WTC11 (cell line): ENCODE results near the gene PKP2. TPM values are rescaled to one million over a fixed set of nuclear protein-coding genes. Genes with fewer than 3 reads are reported as not detected.

Source experiments
- ATAC-seq: fragments of 200-7000 bp; cut with Tn5 transposase; 2 replicates; pipeline ENCODE4 v1.10.0; 2021; ENCODE audit warnings: mild to moderate bottlenecking, moderate library complexity
- CTCF ChIA-PET: fragments of 300-600 bp; sonication (Branson Sonifier 250); formaldehyde crosslinking; loops from one replicate; lab custom pipeline; 2021; ENCODE audit warnings: antibody characterized with exemption; lab: Charles Lee
- POLR2A ChIA-PET: fragments of 350-600 bp; sonication (Branson Sonifier 250); formaldehyde crosslinking; loops from one replicate; lab custom pipeline; 2021; ENCODE audit warnings: antibody characterized with exemption; lab: Charles Lee
- DNase-seq: peaks from one replicate; pipeline ENCODE4 v3.0.0; 2021; ENCODE audit warnings: low spot score
- H3K27ac Mint-ChIP-seq: 2 replicates; pipeline ENCODE4 v1.8.0; 2021; ENCODE audit warnings: mixed read lengths
- H3K27me3 Mint-ChIP-seq: 2 replicates; pipeline ENCODE4 v1.8.0; 2021; ENCODE audit warnings: low read depth, mild to moderate bottlenecking, moderate library complexity, mixed read lengths
- H3K36me3 Mint-ChIP-seq: 2 replicates; pipeline ENCODE4 v1.8.0; 2021; ENCODE audit warnings: mixed read lengths
- H3K4me1 Mint-ChIP-seq: 2 replicates; pipeline ENCODE4 v1.8.0; 2022; ENCODE audit warnings: mixed read lengths
- H3K4me3 Mint-ChIP-seq: 2 replicates; pipeline ENCODE4 v1.8.0; 2021; ENCODE audit warnings: mild to moderate bottlenecking, moderate library complexity, mixed read lengths
- H3K9me3 Mint-ChIP-seq: 2 replicates; pipeline ENCODE4 v1.8.0; 2021; ENCODE audit warnings: mixed read lengths
- GRHL2 ChIP-seq: fragments of 250-450 bp; sonication (Bioruptor Pico); IDR thresholded peaks from 2 replicates; pipeline ENCODE4 v1.8.0; 2022; ENCODE audit warnings: mild to moderate bottlenecking, moderate library complexity; ENCODE audit not compliant: insufficient replicate concordance, severe bottlenecking
- GTF2I ChIP-seq: fragments of 250-450 bp; sonication (Bioruptor Pico); conservative IDR thresholded peaks from 2 replicates; pipeline ENCODE4 v1.4.0; 2021; ENCODE audit warnings: mild to moderate bottlenecking
- IRF2 ChIP-seq: sonication (generic); formaldehyde crosslinking; IDR thresholded peaks from 2 replicates; pipeline ENCODE4 v1.8.0; 2022; ENCODE audit warnings: low read depth, missing genetic modification reagents, borderline replicate concordance
- MLX ChIP-seq: sonication (generic); formaldehyde crosslinking; IDR thresholded peaks from 2 replicates; pipeline ENCODE4 v1.8.1; 2023; ENCODE audit warnings: mild to moderate bottlenecking, missing genetic modification reagents, moderate library complexity
- MYBL2 ChIP-seq: sonication (generic); formaldehyde crosslinking; IDR thresholded peaks from 2 replicates; pipeline ENCODE4 v1.8.1; 2023; ENCODE audit warnings: mild to moderate bottlenecking, moderate library complexity, missing genetic modification reagents
- NFYB ChIP-seq: sonication (generic); formaldehyde crosslinking; conservative IDR thresholded peaks from 2 replicates; pipeline ENCODE4 v1.8.0; 2022; ENCODE audit warnings: low read depth, missing genetic modification reagents
- NR2C2 ChIP-seq: sonication (generic); formaldehyde crosslinking; IDR thresholded peaks from 2 replicates; pipeline ENCODE4 v1.8.0; 2022; ENCODE audit warnings: mild to moderate bottlenecking, missing genetic modification reagents
- RORB ChIP-seq: fragments of 250-450 bp; sonication (Bioruptor Pico); IDR thresholded peaks from 2 replicates; pipeline ENCODE4 v1.9.0; 2021; ENCODE audit warnings: mild to moderate bottlenecking
- TP53 ChIP-seq: sonication (generic); formaldehyde crosslinking; IDR thresholded peaks from 2 replicates; pipeline ENCODE4 v1.8.1; 2023; ENCODE audit warnings: mild to moderate bottlenecking, missing genetic modification reagents
- ZNF121 ChIP-seq: sonication (generic); formaldehyde crosslinking; IDR thresholded peaks from 2 replicates; pipeline ENCODE4 v1.8.0; 2023; ENCODE audit warnings: missing genetic modification reagents
- ZNF232 ChIP-seq: sonication (generic); formaldehyde crosslinking; IDR thresholded peaks from 2 replicates; pipeline ENCODE4 v1.8.0; 2022; ENCODE audit warnings: mild to moderate bottlenecking, missing genetic modification reagents
- ZNF281 ChIP-seq: sonication (generic); formaldehyde crosslinking; IDR thresholded peaks from 2 replicates; pipeline ENCODE4 v1.8.0; 2023; ENCODE audit warnings: mild to moderate bottlenecking, missing genetic modification reagents
- ZNF512 ChIP-seq: sonication (generic); formaldehyde crosslinking; IDR thresholded peaks from 2 replicates; pipeline ENCODE4 v1.8.1; 2022; ENCODE audit warnings: missing genetic modification reagents, borderline replicate concordance
- ZNF532 ChIP-seq: fragments of 250-450 bp; sonication (Bioruptor Pico); IDR thresholded peaks from 2 replicates; pipeline ENCODE4 v1.9.0; 2021; ENCODE audit warnings: mild to moderate bottlenecking, borderline replicate concordance
- total RNA-seq: library from RNA; stranded (reverse); gene quantifications from 3 replicates; pipeline ENCODE4 v1.2.3, GENCODE V29; 2021
- TF ChIP-seq, protein P1 (sequence below): sonication (generic); formaldehyde crosslinking; IDR thresholded peaks from 2 replicates; pipeline ENCODE4 v1.8.1; 2023; ENCODE audit warnings: mild to moderate bottlenecking, missing genetic modification reagents
- TF ChIP-seq, protein P2 (sequence below): sonication (generic); formaldehyde crosslinking; IDR thresholded peaks from 2 replicates; pipeline ENCODE4 v1.8.0; 2022; ENCODE audit warnings: mild to moderate bottlenecking, missing genetic modification reagents
- TF ChIP-seq, protein P3 (sequence below): fragments of 250-450 bp; sonication (Bioruptor Pico); IDR thresholded peaks from 2 replicates; pipeline ENCODE4 v2.1.2; 2022; ENCODE audit warnings: mild to moderate bottlenecking, moderate library complexity
- TF ChIP-seq, protein P4 (sequence below): sonication (generic); formaldehyde crosslinking; IDR thresholded peaks from 2 replicates; pipeline ENCODE4 v1.8.1; 2022; ENCODE audit warnings: mild to moderate bottlenecking, missing genetic modification reagents, moderate library complexity, borderline replicate concordance

The PKP2 gene
- total RNA-seq, 1 experiment from 2014 or later, result 22.0 TPM

- Mint-ChIP-seq H3K9me3 (no peaks in the 10 kb centered on the region), H3K36me3 (no peaks in the 10 kb centered on the region), H3K27ac (no peak overlapping the region), H3K4me1 (peaks cover 6% of the 10 kb centered on the region; the same call in 1 of the 2 replicates), H3K4me3 (no peak overlapping the region), H3K27me3 (no peaks in the 10 kb centered on the region)
- no peak for DNase-seq
- ATAC-seq, result no peak
- ChIA-PET CTCF (interaction anchor here (1.8 to 1.9 kb wide), 2 partner anchors 18 to 145 kb away, joined by 5 to 7 read pairs; partner anchors contain the start of gene YARS2), POLR2A (interaction anchor here (0.8 to 0.9 kb wide), 2 partner anchors 13 to 123 kb away, joined by 4 read pairs; partner anchors contain the start of gene PKP2)
- TF ChIP-seq ZNF281 (CRISPR knock-in tag) (no peak), GTF2I (CRISPR knock-in tag) (no peak), GRHL2 (CRISPR knock-in tag) (no peak), TP53 (CRISPR knock-in tag) (no peak), MLX (CRISPR knock-in tag) (no peak), MYBL2 (CRISPR knock-in tag) (no peak)
- TF ChIP-seq, protein P1, sequence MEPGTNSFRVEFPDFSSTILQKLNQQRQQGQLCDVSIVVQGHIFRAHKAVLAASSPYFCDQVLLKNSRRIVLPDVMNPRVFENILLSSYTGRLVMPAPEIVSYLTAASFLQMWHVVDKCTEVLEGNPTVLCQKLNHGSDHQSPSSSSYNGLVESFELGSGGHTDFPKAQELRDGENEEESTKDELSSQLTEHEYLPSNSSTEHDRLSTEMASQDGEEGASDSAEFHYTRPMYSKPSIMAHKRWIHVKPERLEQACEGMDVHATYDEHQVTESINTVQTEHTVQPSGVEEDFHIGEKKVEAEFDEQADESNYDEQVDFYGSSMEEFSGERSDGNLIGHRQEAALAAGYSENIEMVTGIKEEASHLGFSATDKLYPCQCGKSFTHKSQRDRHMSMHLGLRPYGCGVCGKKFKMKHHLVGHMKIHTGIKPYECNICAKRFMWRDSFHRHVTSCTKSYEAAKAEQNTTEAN (CRISPR knock-in tag), result no peak
- TF ChIP-seq, protein P2, sequence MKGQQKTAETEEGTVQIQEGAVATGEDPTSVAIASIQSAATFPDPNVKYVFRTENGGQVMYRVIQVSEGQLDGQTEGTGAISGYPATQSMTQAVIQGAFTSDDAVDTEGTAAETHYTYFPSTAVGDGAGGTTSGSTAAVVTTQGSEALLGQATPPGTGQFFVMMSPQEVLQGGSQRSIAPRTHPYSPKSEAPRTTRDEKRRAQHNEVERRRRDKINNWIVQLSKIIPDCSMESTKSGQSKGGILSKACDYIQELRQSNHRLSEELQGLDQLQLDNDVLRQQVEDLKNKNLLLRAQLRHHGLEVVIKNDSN (CRISPR knock-in tag), result no peak
- TF ChIP-seq, protein P3, sequence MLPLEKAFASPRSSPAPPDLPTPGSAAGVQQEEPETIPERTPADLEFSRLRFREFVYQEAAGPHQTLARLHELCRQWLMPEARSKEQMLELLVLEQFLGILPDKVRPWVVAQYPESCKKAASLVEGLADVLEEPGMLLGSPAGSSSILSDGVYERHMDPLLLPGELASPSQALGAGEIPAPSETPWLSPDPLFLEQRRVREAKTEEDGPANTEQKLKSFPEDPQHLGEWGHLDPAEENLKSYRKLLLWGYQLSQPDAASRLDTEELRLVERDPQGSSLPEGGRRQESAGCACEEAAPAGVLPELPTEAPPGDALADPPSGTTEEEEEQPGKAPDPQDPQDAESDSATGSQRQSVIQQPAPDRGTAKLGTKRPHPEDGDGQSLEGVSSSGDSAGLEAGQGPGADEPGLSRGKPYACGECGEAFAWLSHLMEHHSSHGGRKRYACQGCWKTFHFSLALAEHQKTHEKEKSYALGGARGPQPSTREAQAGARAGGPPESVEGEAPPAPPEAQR, result no peak
Measured at GRCh38 chr12:32773691-32774090, 122.9 kb downstream of the PKP2 start.

DNA sequence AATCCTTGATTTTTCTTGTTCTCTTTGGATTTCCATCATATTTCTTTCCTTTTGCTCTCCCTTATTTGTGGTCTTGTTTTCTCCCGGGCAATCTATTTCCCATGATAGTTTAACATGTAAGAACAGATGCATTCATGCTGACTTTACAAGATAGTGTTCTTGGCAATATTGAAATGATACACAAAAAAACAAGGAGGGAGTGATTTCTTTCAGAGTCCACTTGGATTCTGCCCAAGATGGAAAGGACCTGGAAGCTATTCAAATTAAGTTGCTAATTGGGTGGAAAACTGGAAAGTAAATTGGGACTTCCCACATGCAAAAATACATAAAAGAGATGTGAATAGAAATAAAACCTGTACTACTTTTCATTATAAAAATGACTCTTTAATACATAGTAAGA is 126.4 kb downstream of the PKP2 start:
- TF ChIP-seq RORB (CRISPR knock-in tag) (no peak), ZNF232 (CRISPR knock-in tag) (no peak), NR2C2 (CRISPR knock-in tag) (no peak), ZNF532 (no peak), IRF2 (CRISPR knock-in tag) (no peak), ZNF121 (CRISPR knock-in tag) (no peak), ZNF512 (CRISPR knock-in tag) (no peak), NFYB (no peak)
- TF ChIP-seq, protein P4, sequence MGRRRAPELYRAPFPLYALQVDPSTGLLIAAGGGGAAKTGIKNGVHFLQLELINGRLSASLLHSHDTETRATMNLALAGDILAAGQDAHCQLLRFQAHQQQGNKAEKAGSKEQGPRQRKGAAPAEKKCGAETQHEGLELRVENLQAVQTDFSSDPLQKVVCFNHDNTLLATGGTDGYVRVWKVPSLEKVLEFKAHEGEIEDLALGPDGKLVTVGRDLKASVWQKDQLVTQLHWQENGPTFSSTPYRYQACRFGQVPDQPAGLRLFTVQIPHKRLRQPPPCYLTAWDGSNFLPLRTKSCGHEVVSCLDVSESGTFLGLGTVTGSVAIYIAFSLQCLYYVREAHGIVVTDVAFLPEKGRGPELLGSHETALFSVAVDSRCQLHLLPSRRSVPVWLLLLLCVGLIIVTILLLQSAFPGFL (CRISPR knock-in tag), result no peak
- no peak for ATAC-seq
- DNase-seq, result no peak
- H3K36me3 Mint-ChIP-seq, result no peaks in the 10 kb centered on the region
- no peaks in the 10 kb centered on the region for H3K9me3 Mint-ChIP-seq
- no peaks in the 10 kb centered on the region for H3K27me3 Mint-ChIP-seq
- POLR2A ChIA-PET, result interaction anchor here (1.1 kb wide), 1 partner anchor 15 kb away, joined by 5 read pairs; no protein-coding TSS in a partner anchor
- no peak overlapping the region for H3K4me3 Mint-ChIP-seq
- H3K4me1 Mint-ChIP-seq, result peaks cover 6% of the 10 kb centered on the region; the same call in 1 of the 2 replicates
- H3K27ac Mint-ChIP-seq, result no peak overlapping the region
- CTCF ChIA-PET, result interaction anchor here (2.0 kb wide), 1 partner anchor 15 kb away, joined by 10 read pairs; the partner anchor contains the start of gene YARS2
